NT2/D1 (cell line): ENCODE data around the gene WDR20.

Source experiments
- YY1 ChIP-seq: IDR thresholded peaks from 2 replicates; pipeline ENCODE4 v1.6.1; 2011; ENCODE audit not compliant: insufficient read length, insufficient read depth
- ZNF274 ChIP-seq: IDR thresholded peaks from 2 replicates; pipeline ENCODE4 v1.6.1; 2011; ENCODE audit warnings: mild to moderate bottlenecking, low read depth, low read length

- TF ChIP-seq ZNF274 (no peak), YY1 (no peak)
Observed at GRCh38 chr14:102233081-102233480, 93.4 kb downstream of the WDR20 start.
